Fibroblast of skin of left quadriceps (primary cell): ENCODE measurements around the gene ARL14.

Experiments
- DNase-seq, 2 experiments: peaks; one replicate each; pipeline ENCODE4 v3.0.0-alpha.2; 2013; ENCODE audit warnings: low read depth in 2 of 2

Gene ARL14

DNA sequence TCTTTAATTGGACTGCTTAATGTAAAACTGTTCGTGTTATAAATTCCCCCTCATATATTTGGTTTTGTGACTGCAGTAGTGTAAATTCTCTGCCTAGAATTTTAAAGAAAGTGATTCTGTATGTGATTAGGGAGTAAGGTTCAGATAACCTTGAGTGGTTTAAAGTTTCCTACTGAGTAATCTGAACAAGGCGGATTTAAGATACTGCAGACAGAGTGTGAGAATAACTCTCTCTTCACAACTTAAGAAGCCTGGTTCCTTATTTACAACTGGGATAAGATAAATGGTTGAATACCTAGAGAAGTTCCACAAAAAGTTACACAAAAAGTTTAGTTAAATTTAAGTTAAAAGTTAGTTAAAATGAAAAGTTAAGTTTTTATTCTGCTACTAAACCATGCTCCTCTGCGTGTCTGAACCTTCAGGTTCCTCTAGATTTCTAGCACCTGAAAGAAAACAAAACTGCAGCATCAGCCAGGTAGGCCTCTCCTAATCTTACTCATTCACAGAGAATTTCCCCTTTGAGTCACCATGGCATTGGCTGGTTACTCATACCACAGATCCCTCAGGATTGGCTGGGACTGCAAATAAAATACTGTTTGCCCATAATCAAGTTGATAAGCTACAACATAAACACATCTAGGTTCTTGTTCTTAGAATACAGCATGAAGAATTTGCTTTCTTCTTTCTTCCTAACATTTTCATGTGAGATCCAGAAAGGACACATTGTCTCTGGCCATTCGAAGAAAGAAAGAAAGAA lies at the start of gene ARL14:
Gene ARL14 (plus strand): TSS at position 614 of the 757 bp plus-strand sequence. CDS start 187 bp downstream, outside the sequence.
- no peak for DNase-seq

DNA sequence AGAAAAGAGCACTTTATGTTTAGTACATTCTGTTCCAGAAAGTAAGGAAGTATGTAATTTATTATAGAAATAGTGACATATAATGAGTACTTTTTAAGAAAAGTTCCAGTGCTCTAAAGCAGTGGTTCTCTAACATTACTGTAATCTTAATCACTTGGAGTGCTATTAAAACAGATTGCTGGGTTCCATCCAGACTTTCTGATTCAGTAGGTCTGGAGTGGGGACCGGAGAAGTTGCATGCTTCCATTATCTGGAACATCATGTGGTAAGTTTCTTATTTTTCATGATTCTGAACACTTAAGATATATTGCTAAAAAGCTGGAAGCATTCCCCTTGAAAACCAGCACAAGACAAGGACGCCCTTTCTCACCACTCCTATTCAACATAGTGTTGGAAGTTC lies 47.5 kb upstream of the ARL14 start:
- no peak for DNase-seq

GRCh38 chr3:160633361-160634083 lies 43.4 kb upstream of the ARL14 start:
- no peak for DNase-seq

DNA sequence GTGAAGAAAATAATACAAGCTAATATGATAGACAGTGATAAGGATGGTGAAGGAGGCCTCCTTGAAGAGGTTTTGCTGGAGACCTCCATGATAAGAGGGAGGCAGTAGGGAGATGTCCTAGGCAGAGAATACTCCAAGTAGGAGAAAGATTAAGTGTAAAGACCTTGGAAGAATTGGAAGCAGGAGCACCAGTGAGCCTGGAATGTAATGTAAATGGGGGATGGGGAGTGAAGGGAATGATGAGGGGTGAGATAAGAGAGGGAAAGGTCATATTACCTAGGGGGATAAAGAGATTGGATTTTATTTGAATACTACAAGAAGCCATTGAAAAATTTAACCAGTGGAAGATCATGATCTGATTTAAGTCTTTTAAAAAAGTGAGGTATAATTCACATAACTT lies 41.7 kb upstream of the ARL14 start:
- no peak for DNase-seq

GRCh38 chr3:160637086-160637485 lies 39.9 kb upstream of the ARL14 start:
- no peak for DNase-seq

DNA sequence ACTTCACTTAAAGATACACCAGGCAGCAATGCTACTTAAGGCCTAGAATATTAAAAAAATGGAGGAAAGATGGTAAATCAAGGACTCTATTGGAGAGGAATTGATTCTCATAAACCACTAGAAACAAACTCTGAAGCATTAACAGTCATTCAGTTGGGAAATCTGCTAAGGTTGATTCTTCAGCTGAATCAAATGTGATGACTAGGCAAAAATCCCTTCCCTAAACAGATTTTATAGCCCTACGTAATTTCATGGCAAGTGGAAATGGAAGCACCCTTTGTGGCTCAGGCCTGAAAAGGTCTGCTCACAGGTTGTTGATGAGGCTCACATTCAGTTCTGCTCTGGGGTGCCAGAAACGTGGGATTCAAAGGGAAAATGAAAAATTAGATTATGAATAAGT lies 38.8 kb upstream of the ARL14 start:
- DNase-seq, result no peak

- peak; percentile 10 to 20 for DNase-seq
These were observed 35.2 kb upstream of the ARL14 start for GRCh38 chr3:160641665-160642309.

- DNase-seq, result no peak
These were observed 33.0 kb upstream of the ARL14 start for GRCh38 chr3:160643994-160644393.

DNA sequence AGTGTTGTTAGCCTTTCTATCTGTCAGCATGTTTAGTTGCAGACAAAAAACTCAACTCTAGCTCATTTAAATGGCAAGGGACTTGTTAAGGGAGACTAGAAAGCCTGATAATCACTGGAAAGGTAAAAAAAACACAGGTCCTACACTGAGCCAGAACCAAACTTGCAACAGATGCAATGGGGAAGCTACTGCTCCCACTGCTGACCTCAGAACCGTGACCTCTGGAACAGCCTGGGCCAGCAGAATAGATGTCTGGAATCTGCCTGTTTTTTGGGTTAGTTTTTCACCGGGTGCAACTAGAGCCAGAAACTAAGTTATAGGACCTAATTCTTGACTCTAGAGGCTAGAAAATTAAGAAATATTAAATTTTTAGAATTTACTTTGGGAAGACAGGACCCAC lies 32.5 kb upstream of the ARL14 start:
- DNase-seq, result no peak

GRCh38 chr3:160648701-160649100 lies 28.3 kb upstream of the ARL14 start:
- DNase-seq, result no peak

- DNase-seq, result no peak
These were observed 27.4 kb upstream of the ARL14 start for GRCh38 chr3:160649596-160649995.

- no peak for DNase-seq
These were observed 23.4 kb upstream of the ARL14 start for GRCh38 chr3:160653512-160653911.

DNA sequence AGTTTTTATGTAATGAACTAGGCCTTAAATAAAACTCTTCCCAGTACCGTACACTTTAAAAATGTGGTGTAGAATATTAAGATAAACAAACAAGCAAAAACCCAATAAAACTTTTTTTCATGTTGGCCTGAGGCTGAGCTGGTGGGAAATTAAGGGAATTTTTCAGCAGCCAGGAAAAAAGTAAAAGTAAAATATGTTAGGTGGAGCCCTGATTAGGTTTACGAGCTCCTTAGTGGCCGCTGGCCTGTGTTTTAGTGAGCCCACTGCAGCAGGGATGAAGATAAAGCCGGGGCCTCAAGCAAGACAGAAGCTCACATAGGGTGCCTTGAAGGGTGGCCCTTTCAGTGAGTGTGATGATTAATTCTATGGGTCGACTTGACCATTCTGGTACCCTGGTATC lies 16.1 kb upstream of the ARL14 start:
- DNase-seq, result no peak

- no peak for DNase-seq
These were observed 15.3 kb upstream of the ARL14 start for GRCh38 chr3:160661660-160662059.

DNA sequence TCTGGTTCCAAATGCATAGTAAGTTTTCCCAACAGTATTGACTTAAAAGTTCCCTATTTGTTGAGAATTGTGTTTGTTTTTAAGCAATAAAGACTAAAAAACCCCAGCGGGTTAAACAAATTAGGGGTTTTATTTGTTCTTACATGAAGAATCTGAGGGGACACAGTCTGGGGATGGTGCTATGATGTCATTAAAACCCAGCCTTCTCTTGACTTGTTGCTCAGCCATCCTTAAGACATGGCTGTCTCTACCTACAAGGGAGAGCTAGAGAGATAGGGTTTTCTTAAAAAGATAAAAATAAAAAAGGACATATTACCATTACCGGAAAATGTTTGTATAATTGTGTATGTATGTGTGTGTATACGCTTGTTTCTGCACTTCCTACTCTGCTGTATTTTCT lies 11.7 kb upstream of the ARL14 start:
- no peak for DNase-seq

DNA sequence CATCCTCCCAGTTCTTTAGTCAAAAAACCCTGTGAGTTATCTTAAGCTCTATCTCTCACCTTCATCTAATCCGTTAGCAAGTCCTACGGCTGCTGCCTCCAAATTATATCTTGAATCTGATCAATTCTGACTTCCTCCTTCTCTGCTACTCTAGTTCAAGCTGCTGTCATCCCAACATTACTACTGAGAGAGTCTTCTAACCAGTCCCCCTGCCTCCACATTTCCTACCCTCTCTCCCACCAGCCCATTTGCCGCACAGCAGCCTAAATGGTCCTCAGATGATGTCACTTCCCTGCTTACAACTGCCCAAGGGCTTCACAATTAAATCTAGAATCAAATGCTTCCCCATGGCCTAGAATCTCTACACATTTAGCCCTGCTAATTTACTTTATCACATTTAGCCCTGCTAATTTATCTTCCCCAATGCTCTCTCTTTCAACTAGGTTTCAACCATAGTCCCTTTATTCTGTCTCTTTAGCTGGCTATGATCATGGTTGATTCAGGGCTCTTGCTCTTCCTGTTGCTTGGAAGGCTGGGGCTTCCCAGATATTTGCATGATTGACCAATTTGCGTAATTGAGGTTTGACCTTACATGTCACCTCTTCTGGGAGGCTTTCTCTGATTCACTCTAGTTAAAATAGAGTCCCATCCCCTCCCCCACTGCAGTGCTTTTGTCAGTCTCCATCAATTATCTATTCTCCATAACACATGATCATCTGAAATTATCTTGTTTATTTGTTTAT lies 11.0 kb upstream of the ARL14 start:
- peak; percentile 36 to 49 for DNase-seq

- DNase-seq, result no peak
These were observed 9.5 kb upstream of the ARL14 start for GRCh38 chr3:160667452-160667851.

- no peak for DNase-seq
These were observed 8.5 kb upstream of the ARL14 start for GRCh38 chr3:160668454-160668853.

DNA sequence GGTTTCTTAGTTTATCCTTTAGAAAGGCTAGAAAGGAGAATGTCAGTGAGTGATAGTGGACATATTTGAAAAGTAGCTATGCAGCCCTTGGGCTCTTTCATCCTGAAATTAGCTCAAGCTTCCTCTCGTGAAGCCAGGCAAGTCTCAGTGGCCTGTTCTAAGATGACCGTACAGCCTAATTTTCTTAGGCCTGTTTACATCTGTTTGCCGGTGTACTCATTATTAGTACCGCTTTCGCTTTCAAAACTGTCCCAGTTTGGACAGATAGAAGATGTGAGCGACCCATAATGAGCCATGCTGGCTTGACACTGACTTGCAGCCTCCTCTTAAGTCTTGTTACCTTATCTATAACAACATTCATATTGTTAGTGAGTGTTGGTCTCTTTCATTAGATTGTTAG lies 5.7 kb upstream of the ARL14 start:
- no peak for DNase-seq

GRCh38 chr3:160671995-160672394 lies 5.0 kb upstream of the ARL14 start:
- DNase-seq, result no peak

GRCh38 chr3:160673188-160673587 lies 3.8 kb upstream of the ARL14 start:
- no peak for DNase-seq

DNA sequence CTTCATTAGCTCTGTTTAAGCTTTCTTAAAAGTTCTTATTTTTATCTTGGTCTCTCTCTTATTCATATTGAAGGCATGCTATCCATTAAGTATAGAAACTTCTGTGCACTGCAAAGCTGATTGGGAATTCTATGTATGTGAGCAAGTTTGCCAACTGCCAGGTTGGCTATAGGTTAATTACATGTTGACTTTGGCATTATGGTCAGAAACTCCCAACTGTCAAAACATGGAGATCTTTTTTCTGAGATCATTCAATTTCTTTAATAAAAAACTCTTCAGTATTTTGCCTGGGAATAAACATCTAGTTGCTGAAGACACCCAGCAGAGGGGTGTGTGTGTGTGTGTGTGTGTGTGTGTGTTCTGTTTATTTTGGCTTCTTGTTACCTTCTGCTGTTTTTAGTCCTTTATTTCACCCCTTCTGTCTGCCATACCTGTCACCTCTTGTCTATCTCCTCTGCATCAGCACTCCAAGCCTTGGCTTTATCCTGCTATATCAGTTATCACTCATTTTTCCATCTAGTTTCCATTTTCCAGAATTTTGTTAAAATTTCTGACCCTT lies 1.3 kb upstream of the ARL14 start:
- no peak for DNase-seq
